HG02973 (cell line): ENCODE results near the gene TMEM106C.

Experiments
- ATAC-seq: cut with Tn5 transposase; IDR thresholded peaks from one replicate; pipeline ENCODE4 v1.9.1; 2021; ENCODE audit warnings: moderate library complexity; ENCODE audit not compliant: unreplicated experiment

Gene TMEM106C, protein sequence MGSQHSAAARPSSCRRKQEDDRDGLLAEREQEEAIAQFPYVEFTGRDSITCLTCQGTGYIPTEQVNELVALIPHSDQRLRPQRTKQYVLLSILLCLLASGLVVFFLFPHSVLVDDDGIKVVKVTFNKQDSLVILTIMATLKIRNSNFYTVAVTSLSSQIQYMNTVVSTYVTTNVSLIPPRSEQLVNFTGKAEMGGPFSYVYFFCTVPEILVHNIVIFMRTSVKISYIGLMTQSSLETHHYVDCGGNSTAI

DNA sequence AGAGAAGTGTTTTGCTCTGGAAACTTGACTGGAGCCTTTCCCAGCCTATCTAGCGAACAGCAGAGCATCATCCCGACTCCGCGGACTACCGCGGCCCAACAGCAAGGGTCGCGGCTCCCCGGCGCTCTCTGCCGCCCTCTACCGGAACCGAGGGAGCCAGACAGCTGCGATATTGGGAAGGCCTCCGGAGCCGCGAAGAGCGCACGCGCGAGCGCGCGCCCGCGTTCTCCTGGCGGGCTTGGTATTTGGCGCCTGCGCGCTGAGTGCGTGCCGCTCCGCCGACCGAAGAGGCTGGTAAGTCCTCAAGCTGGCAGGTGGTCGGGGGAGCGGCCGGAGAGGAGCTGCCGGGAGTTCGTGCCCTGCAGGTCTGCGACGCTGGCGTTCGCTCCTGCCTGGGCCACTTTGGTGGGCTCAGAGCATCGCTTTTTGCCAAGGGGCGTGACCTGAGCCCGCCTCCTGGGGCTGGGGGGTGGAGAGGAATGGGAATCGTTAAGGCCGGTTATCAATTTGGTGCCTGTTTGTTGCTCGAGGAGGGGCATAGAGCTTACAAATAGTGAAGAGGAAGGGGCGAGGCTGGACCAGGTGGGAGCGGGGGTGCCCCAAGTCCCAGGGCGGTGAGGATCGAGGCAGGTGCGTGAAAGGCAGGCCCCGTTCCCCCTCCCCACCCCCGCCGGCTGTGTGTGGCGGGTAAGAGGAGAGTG lies at the start of gene TMEM106C:
Gene TMEM106C, plus strand, starts transcription at position 257 of the 701 bp plus-strand sequence. CDS start 641 bp downstream, outside the sequence.
- ATAC-seq = peak; percentile 93

DNA sequence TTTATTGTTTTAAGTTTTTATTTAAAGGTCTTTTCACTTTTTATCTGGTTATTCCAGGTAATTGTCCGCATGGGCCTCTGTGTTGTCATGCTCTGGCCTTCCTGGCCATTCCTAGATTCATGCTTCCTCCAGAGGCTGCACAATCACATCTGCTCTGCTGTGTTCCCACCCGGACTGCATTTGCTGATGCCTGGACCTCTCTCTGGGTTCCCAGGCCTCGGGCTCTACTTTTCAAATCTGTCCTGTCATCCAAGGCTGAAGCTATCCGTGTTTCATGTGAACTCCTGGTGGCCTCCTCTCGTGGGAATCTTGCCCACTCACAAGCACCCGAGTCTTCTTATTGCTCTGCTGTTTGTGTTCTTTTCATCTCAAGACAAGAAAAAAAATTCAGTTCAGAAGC lies 42.5 kb upstream of the TMEM106C start:
- ATAC-seq = no peak

DNA sequence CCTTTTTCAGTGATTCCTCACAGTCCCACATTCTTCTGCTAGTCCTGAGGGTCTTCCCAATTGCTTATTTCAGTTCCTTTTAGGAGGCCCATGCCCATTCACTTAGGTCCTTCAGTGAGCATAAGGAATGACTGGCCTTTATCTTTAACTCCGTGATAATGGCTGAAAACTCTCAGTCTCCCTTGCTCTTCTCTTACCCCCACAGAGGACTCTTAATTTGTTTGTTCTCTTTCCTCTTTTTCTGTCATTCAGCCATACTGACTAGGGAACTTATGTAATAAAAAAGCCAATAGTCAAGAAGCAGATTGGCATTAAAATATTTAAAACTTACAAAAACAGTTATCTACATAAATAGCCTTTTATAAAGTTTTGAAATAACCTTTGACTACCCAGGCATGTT lies 41.5 kb upstream of the TMEM106C start:
- ATAC-seq = no peak

DNA sequence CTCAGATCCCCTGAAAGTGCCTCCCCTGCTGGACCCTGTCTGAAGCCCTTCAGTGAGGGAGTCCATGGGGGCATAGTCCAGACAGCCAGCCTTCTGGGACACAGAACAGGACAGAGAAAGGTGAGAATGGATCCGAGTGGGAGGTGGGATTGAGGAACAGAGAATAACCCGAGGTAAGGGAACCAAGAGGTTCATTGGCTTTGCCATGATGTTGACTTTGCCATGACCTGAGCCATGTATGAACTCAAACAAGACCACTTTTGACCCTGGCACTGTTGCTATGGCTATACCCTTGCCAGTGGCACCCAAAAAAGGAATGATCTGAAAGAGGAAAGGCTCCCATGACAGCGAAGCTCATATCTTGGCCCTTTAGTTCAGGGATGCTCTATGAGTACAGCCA lies 36.0 kb upstream of the TMEM106C start:
- no peak for ATAC-seq

DNA sequence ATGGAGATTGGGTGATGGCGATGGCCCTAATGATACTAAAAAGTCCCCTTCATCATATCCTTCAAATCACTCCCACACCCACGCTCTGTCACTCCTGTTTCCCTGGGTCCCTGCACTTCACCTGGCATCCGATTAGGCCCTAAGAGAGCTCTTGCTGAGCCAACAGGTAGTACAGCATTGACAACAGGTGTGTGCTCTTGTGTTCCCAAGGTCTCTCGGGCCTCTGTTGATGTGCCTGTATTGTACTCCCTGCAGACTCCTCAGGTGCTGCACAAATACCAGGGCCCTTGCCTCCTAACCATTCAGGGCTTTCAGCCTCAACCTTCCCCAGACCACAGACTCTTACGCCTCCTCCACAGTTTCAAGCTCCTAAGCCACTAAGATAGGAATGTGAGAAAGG lies 32.8 kb upstream of the TMEM106C start:
- no peak for ATAC-seq

DNA sequence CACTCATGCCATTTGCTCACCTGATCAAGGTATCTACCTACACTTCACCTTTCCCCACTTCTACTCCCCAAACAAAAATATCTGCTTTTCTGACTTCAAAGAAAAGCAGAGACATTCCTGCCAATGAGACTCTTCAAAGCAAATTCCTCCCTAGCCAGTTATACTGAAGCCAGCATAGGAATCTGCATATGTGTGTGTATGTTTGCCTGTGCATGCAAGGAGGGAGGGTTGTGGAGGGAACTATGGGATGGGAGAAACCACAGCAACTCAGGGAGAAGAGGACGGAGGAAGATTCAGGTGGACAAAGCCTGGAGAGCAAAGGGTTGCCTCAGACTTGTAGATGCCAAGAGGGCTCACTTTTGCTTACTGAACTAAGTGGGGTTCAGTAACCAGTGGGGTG lies 32.2 kb upstream of the TMEM106C start:
- no peak for ATAC-seq

DNA sequence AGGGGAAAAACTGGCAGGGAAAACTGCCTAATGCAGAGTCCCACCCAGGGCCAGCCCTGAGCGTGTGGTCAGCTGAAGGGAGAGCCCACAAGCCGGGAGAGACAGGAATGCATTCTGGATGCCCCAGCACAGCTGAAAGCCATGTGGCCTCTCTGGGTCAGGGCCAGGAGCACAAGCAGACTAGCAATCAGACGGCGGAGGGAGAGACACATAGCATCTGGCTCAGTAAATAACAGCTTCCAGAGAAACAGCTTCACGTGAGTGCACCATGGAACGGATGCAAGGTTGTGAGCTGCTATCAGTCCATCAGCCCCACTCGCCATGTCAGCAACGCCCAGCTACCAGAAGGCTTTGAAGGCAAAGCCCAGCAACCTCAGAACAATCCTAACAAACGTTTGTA lies 28.2 kb upstream of the TMEM106C start:
- ATAC-seq = no peak

DNA sequence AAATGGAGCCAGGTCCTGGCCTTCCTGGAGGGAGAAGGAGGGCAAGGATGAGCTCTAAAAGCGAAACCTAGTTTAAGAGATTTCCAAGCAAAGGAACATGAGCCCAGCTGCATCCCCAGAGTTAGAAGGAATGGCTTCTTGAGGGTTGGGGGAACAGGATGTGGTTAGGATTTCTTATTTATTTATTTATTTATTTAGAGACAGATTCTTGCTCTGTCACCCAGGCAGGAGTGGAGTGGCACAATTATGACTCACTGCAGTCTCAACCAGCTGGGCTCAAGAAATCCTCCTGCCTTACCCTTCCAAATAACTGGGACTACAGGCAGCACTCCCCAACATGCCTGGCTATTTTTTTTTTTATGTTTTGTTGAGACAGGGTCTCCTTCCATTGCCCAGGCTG lies 25.3 kb upstream of the TMEM106C start:
- ATAC-seq = no peak

DNA sequence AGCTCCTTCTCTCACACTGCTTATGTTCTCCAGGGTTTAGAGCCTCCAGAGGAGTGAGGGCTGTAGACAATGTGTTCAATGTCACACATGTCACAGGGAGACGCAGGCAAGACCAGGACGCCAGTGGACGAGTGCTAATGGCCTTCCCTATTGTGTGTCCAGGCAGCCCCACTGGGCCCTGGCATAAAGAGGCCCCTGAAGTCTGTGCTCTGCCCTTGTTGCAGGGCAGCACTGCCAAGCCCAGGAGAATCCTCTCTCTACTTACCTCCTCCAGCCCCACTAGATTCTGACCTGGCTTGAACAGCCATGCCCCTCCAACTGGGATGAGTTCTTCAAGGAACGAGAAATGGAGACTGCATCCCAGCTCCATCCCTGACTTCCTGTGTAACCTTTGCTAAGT lies 24.8 kb upstream of the TMEM106C start:
- no peak for ATAC-seq

DNA sequence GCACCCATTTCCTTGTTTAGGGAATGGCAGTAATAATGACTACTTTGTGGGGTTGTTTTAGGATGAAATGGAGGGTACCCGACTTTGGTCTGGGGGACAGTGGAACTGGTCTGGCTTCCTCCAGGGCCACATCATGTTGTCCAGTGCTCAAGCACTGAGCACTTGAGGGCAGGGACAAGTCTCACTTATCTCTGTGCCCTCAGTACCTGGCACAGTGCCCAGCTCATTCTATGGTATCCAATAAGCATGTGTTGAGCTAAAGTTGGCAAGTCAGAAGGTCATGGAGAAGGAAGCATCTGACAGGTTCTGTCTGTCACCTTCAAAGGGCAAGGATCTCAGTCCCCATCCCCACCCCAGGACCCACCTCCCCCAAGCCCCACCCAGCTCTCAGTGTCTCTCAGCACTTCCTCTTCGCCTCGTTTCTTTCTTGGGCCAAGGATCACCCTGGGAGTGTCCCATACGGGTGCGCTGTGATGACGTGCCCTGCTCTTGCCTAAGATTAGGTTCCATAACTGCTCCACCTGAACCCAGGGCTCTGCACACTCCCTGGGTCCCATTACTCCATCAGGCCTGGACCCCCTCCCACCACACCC lies 24.3 kb upstream of the TMEM106C start:
- no peak for ATAC-seq

DNA sequence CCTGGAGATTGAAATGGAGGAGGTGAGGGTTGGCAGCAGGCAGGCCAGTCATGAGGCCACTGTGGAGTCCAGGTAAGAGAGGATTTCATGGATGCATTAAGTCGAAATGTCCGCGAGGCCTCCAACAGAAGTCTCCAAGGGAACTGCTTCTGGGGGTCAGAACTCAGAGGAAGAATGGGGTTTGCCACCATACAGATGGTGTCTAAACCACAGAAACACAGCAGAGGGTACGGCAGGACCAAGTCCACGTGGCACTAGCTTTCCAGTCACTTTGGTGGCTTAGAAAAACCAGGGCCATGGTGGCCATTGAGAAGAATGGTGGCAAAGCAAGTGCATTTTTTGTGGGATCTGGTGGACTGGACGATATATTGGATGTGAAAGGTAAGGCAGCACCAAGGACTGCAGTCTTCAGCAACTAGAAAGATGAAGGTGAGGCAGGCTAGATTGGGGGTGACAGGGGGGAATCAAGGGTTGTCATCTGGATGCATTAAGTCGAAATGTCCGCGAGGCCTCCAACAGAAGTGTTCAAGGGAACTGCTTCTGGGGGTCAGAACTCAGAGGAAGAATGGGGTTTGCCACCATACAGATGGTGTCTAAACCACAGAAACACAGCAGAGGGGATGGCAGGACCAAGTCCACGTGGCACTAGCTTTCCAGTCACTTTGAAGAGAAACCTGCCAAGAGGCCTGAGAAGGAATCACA lies 22.5 kb upstream of the TMEM106C start:
- ATAC-seq = no peak

DNA sequence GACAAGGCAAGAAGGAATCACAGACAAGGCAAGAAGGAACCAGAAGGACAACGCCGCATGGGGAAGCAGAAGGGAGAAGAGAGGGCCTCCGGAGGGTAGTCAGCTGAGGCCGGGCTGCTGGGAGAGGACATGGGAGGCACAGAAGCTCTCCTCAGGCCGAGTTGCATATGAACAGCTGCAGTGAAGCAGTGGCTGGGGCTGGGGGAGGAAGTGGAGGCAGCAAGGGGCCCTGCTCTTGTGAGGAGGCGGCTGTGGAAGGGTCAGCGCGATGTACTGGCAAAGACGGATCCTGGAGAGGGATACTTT lies 22.0 kb upstream of the TMEM106C start:
- ATAC-seq = no peak

DNA sequence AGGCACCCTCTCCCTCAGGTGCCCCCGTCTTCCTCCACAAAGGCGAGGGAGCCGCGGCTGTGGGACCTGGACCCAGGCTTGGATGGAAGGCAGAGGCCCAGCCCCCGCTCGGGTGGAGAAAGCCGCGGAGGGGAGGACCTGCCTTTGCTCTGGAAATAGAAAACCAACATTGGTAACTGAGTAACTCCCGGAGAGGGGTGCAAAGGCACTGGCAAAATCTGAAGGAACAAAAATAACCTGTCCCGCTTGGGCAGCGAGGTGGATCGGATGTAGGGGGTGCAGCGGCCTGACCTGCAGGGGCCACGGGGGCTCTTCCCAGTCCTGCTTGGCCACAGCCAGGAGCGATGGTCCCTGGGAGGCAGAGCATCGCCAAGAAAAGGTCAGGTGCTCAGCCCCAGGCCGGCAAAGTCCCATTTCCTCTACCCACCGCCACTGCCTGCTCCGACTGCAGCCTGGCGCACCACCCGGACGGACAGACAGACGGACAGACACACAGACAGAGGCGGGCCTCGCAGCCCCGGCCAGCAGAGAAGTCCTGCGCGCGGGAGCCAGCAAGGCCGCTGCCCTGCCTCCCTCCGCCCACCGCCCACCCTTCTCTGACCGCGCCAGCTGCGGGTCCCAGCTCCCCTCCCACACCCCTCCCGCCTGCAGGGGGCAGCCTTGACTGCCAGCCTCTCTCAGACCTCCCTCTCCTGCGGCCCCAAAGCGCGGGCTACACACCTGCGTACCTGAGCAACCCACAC lies 21.4 kb upstream of the TMEM106C start:
- ATAC-seq = no peak

DNA sequence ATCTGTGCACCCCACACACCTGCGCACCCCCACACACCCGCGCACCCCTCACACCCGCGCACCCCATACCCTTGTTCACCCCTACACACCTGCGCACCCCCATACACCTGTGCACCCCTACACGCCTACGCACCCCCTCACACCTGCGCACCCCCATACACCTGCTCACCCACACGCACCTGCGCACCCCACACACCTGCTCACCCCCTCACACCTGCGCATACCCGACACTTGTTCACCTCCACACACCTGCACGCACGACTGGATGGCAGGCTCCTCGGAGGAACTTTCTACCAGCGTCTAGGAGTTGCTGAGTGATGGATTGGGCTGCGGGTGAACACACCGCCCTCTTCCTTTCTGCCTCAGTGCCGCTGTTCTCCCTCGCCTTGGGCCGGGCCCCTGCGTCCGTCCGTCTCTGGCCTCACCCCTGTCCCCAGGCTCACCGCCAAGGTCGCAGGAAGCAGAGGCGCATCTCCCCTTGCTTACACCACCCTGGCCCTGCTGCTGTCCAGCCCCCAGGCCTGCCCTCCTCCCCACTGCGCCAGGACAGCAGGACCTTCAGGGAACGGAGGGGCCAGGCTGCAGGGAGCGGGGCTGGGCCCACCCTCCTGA lies 20.7 kb upstream of the TMEM106C start:
- ATAC-seq = no peak

DNA sequence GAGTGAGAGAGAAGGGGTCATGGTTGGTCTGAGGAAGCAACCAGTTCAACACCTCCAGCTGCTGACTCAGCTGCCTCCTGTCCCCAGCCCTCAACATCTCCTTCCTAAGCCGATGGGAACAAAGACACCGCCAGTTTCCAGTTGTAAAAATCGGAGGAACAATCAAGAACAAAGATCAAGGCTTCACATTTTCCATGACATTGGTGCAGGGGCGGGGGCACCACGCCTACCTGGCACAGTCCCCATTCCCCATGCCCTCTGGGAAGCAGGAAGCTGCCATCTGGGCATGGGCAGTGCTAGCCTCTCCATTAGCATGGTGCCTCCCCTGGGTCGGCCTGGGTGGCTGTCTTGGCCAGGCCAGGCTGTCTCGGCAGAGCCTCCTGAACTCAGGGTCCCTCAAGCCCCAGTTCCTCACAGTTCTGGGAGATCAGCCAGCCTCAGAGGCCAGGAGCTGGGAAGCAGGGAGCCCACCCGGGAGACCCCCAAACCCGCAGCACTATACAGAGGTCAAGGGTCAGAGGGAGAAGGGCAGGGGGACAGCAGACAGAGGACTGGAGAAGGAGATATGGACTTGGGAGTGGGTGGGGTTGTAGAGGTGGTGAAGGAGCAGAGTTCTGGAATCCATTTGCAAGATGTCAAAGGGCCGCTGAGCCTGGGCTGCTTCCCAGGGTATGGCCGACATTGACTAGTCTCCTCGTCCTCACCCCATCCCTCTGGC lies 19.6 kb upstream of the TMEM106C start:
- no peak for ATAC-seq

DNA sequence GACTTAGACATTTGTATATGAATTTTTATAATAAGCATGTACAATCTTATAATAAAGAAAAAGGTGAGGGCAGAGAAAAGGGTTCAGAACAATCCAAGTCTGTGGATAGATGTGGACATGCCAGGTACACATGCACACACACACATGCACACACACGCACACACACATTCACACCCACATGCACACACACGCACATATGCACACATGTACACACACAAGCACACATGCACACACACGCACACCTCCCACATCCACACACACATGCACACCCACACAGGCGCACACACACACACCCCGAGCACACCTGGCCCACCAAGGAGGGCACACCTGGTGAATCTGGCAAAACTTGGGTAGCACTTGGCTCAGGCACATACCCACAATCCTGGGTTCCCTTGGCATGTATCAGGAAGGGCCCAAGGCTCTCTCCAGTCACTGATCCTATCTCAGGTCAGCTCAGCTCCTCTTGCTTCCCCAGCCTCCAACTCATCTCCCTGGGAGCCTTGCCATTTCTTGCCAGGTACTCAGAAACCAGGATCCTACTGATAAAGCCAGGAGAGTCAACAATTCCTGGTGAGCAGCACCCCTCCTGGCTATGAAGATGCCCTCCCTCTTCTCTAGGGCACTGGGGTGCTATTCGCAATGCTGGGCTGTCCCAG lies 18.6 kb upstream of the TMEM106C start:
- ATAC-seq = no peak

DNA sequence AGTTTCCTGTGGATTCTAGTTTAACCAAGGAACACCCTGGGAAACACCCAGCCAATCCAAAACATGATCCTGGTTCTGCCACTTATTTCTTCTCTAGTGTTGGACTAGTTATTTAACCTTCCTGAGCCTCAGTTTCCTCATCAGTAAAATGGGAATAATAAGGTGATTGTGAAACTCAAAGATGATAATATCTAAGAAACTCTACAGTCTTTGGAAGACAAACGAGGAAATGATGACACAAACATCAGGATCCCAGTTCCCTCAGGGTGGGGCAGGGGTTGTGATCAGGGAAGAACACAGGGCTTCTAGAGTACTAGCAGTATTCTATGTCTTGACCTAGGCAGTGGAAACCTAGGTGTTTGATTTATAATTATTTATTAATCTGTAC lies 18.1 kb upstream of the TMEM106C start:
- no peak for ATAC-seq

DNA sequence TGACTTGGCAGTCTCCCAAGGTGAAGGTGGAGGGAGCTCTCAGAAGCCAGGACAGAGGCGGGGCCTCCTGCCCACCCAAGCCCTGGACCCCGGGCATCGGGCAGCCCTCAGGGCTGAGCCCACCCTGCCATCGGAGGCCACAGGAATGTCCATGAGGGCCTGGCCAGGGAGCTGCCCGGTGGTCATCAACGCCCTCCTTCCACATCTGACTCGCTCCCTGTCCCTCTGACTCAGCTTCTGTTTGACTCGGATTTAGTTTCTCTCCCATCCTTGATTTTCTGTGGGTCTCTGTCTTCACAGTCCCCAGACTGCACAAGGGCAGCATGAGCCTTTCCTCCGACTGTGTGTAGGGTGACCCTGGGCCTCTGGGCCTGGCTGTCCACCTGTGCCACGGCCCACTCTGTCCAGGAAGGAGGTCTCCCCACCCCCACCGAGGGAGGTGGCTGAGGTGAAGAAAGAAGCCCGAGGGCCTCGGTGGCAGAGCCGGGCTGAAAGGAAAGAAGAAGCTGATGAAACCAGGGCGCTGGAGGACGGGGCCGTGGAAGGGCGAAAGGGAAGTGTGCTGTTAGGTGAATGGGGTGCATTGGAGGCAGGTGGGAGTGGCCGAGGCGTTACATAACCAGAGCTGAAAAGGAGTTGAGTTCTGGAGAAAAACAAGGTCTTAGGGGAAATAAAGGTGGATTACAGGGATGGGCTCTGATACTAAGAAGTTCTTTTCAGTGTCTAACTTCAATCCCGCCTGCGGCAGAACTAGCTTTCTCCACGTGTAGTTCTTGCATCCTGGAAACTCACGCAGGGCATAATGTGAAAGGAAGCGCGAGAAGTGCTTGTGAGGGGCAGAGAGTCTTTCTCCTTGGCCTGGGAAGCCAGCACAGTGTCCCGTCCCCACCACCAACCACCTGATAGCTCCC lies 16.7 kb upstream of the TMEM106C start:
- ATAC-seq = no peak

DNA sequence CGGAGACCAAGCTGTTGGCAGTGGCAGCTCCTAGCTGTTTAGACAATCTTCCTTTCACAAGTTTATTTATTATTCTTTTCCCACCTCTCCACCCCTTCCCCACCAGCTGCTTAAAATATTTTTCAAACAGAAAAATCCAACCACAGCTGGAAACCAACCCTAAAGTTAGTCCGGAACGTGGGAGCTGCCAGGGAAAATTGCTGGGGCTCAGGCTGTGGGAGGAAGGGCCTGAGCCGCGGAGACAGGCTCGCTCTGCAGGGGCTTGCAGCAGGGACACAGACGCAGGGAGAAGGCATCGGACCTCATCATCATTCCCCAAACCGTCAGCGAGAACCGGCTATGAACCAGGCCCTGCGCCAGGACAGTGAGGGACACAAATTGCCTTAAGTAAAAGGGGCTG lies 16.1 kb upstream of the TMEM106C start:
- no peak for ATAC-seq
